Measurements from ENCODE around the gene ZFP36L1. TPM values are rescaled to one million over a fixed set of nuclear protein-coding genes. Genes with fewer than 3 reads are reported as not detected.

ZFP36L1 gene
- total RNA-seq, 1 donor from 2014 or later, result 434 TPM

DNA sequence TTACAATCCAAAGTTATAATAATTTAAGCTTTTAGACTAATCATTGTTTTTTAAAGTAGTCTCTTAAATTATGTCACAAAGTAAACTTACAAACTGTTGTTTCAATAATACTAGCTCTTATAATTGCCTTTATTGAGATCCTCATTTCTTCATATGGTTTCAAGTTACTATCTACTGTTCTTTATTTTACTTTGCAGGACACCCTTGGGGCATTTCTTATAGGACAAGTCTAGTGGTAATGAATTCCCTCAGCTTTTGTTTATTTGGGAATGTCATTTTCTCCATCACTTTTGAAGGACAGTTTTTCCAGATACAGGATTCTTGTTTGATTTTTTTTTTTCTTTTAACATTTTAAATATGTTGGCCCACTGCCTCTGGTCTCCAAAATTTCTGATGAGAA is 8.1 kb upstream of the ZFP36L1 start:
- ATAC-seq (no peak), DNase-seq (ENCODE audit: low spot score) (no peak)
- intact Hi-C loops (cut with DNase I), result no loop called here

DNA sequence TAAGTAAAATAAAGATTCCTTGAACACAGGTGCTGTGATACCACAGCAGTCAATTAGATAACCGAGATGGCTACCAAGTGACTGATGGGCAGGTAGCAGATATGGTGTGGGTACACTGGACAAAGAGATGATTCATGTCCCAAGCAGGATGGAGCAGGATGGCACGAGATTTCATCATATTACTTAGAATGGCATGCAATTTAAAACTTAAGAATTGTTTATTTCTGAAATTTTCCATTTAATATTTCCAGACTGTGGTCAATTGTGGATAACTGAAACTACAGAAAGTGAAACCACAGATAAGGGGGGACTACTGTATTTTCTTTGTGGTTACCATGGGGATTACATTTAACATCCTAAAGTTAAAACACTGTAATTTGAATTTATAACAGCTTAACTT is 7.5 kb upstream of the ZFP36L1 start:
- DNase-seq (ENCODE audit: low spot score) (no peak), ATAC-seq (no peak)
- intact Hi-C loops (cut with DNase I), result no loop called here

DNA sequence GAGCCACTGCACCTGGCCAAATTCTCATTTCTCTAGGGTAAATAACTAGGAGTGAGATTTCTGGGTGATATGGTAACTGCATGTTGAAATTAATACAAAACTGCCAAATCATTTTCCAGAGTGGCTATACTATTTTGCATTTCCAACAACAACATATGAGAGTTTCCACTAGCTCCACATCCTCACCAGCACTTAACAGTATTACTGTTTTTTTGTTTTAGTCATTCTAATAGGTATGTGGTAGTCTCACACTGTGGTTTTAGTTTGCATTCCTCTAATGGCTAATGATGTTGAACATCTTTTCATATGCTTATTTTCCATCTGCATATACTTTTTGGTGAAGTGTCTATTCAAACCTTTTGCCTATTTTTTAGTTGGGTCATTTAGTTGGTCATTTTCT is 5.8 kb upstream of the ZFP36L1 start:
- no peak for DNase-seq (ENCODE audit: low spot score)
- intact Hi-C loops (cut with DNase I), result no loop called here
- ATAC-seq, result no peak

DNA sequence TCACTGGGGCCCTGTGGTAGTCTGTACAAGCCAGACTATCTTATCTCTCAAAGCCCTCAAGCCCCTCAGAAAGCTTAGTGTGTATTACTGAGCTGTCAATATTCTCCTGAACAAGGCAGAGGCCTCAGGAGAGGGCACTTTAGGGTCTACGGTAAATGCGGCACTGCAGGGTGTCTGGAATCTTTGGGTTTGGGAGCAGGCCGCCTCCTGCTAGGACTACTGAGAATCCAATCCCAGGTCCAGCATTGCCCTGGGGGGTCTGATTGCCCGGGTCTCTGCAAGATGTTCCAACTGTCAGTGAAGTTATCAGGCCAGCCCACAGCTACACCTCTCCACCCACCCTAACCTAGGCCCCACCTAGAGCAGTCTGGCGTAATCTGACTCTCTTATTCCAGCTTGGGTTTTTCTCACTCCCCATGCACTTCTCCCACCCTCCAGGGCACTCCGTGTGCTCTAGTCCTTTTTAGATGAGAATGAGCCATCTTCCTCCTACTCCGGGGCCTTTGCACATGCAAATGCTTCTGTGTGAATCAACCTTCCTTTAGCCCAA is 4.3 kb upstream of the ZFP36L1 start:
- ATAC-seq (no peak), DNase-seq (ENCODE audit: low spot score) (no peak)

DNA sequence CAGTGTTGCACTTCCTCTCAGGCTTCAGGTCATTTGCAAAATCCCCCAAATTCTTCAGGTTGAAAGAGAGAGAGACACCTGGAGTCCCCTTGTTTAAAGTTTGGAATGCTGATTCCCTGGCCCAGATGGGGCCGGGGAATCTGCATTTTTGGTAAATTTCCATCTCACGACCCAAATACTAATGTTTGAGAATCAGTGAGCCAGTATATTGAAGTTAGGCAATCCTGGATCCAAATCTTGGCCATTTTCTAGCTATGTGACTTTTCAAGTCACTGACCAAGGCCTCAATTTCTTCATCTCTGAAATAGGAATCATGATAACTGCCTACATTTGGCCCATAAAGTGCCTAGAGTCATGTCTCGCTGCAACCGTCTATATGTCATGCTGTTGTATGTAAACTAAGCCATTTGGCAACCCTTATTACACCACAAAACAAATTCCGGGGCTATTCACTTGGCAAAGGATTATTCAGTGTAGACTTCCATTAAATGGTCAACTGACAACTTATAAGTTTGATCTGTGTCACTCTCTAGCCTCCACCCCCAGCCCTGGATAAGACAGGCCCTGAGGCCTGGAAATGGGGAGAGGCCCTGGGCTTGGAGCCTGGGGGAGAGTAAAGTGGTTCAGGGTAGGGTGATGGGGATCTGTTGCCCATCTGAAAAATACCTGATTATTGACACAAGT is 3.7 kb upstream of the ZFP36L1 start:
- no peak for DNase-seq (ENCODE audit: low spot score)
- intact Hi-C loops (cut with DNase I), result no loop called here
- no peak for ATAC-seq

More for the DNA sequence above, 4.3 kb upstream of the ZFP36L1 start:
- intact Hi-C loops (cut with DNase I), result no loop called here

- intact Hi-C loops (cut with DNase I), result no loop called here
- ATAC-seq (peak; percentile 38), DNase-seq (ENCODE audit: low spot score) (peak; percentile 93)
Observed at GRCh38 chr14:68795597-68796417, 2.9 kb upstream of the ZFP36L1 start.

DNA sequence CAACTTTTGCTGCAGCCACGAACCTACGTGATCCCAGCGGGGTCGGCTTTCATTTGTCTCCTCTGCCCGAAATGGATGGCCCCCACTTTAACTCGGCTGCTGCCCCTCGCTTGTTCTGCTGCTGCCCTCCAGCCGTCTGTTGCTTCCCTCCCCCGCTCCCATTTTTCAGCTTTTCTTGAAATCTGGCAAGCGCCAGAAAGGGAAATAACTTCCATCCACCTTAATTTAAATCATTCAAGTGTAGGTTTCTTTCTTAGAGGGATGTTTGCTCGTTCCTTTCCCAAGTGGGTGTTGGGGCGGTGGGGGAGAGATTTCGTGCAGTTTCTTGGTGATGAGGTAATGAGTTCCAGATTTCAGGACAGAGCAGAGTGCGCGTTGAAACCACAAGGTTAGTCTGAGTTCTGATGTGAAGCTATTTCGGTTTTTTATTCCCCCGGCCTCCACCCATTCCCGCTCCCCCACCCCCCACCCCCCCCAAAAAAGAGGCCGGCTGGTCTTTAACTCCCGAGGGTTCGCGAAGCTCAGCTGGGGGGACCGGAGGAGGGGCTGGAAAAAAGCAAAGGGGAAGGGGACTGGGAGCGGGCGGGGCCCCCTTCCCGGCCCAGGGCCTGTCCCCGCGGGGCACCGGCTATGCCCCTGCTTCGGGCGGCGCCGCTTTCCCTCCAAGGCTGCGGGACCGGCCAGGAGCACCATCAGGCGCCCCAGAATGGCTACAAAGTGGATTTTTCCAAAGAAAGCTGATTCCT is 2.2 kb upstream of the ZFP36L1 start:
- ATAC-seq (peak; percentile 29), DNase-seq (ENCODE audit: low spot score) (no peak)

GRCh38 chr14:68794130-68794850 is 1.4 kb upstream of the ZFP36L1 start:
- DNase-seq (ENCODE audit: low spot score), result peak; percentile 91
- peak; percentile 69 for ATAC-seq
- intact Hi-C loops (cut with DNase I), result no loop called here

More for the DNA sequence above, 2.2 kb upstream of the ZFP36L1 start:
- intact Hi-C loops (cut with DNase I), result no loop called here

GRCh38 chr14:68793734-68794129 is 865 bp upstream of the ZFP36L1 start:
- intact Hi-C loops (cut with DNase I), result no loop called here
- DNase-seq (ENCODE audit: low spot score), result no peak
- ATAC-seq, result peak; percentile 16

- DNase-seq (ENCODE audit: low spot score) (no peak), ATAC-seq (no peak)
- intact Hi-C loops (cut with DNase I), result no loop called here
Observed at GRCh38 chr14:68792678-68792978, 239 bp downstream of the ZFP36L1 start.

DNA sequence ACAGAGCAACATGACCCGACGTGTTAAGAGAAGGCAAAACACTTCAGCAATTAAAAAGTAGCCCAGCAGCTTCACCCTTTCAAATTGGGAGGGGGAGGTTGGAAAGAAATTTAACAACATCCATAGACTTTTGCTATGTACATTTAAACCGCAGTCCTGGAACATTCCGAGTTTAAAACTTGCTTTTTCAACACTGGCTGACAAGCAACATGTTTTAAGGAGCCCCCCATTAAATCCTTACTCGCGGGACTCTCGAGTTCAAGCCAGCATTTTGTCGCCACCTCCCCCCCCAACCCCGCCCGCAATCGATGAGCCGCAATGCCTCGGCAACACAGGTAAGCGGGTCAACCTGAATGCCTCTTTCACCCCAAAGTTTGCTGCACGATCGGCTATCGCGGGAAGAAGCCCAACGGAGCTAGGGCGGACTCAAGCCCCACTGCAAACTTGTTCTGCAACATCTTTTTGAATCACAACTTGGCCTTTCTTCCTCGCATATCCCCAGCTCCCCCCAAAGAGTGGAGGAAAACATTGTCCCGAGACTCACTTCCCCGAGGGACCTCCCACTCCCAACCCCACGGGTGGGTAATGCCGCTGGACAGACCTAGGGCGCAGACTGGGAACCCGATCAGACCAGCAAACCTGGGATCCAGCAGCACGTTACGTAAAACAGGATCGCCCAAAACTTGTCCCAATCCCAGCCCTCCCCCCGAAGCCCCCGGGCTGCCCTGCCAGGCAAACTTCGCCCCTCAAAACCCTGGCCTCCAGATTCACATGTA is 777 bp downstream of the ZFP36L1 start:
- ATAC-seq, result no peak
- intact Hi-C loops (cut with DNase I), result no loop called here
- DNase-seq (ENCODE audit: low spot score), result no peak

DNA sequence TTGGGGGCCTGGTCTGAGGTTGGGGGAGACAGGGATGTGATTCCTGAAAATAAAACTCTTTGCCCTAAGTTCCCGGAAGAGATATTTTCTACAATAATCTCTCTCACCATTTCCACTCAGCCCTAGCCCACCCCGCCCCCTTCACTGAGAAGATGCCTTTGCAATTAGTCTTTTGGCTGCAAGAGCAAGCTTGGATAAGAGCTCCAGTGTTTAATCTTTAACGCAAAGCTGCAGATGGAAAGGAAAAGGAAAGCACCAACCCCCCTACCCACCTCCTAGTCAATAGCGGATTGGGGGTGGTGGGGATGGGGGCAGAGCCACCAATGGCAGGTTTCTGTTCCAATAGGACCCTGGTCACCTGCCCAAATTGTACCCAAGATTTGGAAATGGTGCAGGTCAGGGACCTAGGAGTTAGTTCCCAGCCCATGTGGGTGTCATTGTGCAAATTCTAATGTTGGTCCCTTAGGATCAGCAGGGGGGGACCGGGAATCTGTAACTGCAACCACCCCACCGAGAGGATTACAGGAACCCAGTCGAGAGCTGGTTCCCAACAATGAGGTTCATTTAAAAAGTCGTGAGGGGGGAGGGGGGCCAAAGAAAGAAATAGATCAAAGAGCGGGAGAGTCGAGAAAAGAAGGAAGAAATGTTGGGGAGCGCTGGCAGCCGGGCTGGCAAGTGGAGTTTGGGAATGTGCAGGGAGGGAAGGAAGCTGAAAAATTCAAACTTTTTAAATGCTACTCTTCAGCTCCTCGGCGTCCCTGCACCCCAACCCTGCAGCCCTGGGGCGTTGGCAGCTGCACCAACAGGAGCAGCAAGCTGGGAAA is 1.6 kb downstream of the ZFP36L1 start:
- intact Hi-C loops (cut with DNase I), result no loop called here
- ATAC-seq (no peak), DNase-seq (ENCODE audit: low spot score) (no peak)

- intact Hi-C loops (cut with DNase I), result no loop called here
- ATAC-seq (no peak), DNase-seq (ENCODE audit: low spot score) (no peak)
Observed at GRCh38 chr14:68790644-68791077, 2.2 kb downstream of the ZFP36L1 start.

DNA sequence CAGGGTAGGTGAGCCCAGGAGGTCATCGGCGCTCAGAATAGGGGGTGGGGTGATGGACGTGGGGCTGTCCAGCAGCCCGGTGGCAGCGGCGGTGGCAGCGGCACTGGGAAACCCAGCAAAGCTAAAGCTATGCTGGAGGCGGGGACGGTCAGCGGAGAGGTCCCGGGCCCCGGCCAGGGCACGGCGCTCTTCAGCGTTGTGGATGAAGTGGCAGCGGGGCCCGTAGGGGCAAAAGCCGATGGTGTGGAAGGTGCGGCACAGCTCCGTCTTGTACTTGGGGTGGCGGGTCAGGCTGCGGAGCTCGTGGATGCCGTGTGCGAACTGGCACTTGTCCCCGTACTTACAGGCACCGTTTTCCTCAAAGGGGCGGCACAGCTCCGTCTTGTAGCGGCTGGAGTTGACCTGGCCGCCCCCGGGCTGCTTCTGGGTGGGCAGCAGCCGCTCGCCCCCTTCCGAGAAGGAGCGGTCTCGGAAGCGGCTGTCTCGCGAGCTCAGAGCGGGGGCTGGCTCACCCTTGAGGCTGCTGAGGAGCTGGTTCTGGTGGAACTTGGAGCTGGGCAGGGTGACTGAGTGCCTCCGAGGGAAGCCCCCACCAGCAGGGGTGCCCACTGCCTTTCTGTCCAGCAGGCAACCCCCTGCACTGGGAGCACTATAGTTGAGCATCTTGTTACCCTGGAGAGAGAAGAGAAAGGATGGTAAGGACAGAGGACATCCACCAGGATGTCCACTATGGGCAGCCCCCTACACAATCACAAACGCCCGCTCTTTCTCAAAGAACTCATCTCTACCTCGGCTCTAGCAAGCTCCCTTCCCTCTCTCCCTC is 2.8 kb downstream of the ZFP36L1 start:
- DNase-seq (ENCODE audit: low spot score) (no peak), ATAC-seq (no peak)
- intact Hi-C loops (cut with DNase I), result loop anchor here (10.0 kb wide), 1 partner anchor 235 kb away; no protein-coding TSS in a partner anchor

DNA sequence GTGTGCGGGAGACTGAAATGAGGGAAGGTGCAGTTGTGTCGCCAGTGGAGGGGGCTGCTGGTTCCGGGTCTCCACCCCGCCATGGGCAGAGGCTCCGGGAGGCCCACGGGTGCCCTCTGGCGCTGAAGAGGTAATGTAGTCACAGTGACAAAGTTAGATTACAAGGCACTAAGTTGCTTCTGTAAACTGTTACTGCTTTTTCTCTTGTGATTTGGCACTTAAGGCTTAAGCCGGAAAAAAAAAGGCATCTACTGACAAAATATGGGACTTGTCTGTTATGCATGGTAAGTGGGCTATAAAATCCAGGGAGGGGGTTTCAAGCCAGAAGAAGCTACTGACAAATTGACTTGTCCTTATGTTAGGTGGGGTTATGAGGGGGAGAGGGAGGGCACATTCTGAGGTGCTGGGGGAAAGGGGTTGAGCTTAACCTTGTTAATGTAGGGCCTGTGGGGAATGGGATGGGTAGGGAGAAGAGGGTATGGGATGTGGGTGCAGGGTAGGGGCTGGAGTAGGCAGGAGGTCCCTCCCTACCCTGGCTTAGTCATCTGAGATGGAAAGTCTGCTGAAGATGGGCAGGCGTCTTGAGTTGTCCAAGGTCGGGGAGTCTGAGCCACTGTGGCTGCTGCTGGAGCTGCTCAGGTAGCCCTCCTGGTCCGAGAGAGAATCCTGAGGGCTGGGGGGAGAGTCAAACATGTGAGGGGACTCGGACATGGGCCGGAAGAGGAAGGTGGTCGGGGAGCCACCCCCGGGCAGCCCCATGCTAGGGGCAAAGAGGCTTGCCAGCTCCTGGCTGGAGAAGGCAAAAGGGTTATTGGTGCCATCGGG is 3.7 kb downstream of the ZFP36L1 start:
- ATAC-seq, result peak; percentile 4
- peak; percentile 88 for DNase-seq (ENCODE audit: low spot score)
- intact Hi-C loops (cut with DNase I), result loop anchor here (10.0 kb wide), 1 partner anchor 234 kb away; no protein-coding TSS in a partner anchor
